ENCODE results near the gene EDIL3.

GRCh38 chr5:84292000-84292642, 92.6 kb downstream of the EDIL3 start:
- TF ChIP-seq CTCF (IDR thresholded peaks at IDR 0.05 in 4 of 5, conservative IDR thresholded peaks at IDR 0.05 in 1 of 5), result no peak
- TF ChIP-seq POLR2A (IDR thresholded peaks at IDR 0.05), result no peak
